Thyroid gland (tissue), 4 donors: ENCODE measurements around the gene PTPN23.

Source experiments
- CTCF ChIP-seq, 6 experiments: fragments of 200-600 bp in 3 of 6; fragments of 450-650 bp in 3 of 6; sonication (generic) in 3 of 6; IDR thresholded peaks; one replicate each; pipeline ENCODE4 v1.5.1; 2016 to 2019; ENCODE audit warnings: antibody characterized with exemption in 6 of 6, mild to moderate bottlenecking in 2 of 6, inconsistent platforms in 1 of 6, moderate library complexity in 1 of 6
- POLR2A ChIP-seq, 2 donors: fragments of 450-650 bp; IDR thresholded peaks; one replicate each; pipeline ENCODE4 v1.6.1; 2017; ENCODE audit warnings: antibody characterized with exemption in 2 of 2, mild to moderate bottlenecking in 2 of 2, moderate library complexity in 1 of 2

GRCh38 chr3:47432673-47433072, 51.9 kb downstream of the PTPN23 start:
- TF ChIP-seq CTCF (IDR thresholded peaks at IDR 0.05) (no peak), POLR2A (IDR thresholded peaks at IDR 0.05) (no peak)
